ENCODE measurements around the gene FAM180B.

- TF ChIP-seq POLR2A (IDR thresholded peaks at IDR 0.05; ENCODE audit: borderline replicate concordance, extremely low read depth, insufficient read depth, insufficient read length) = peak; percentile 42
- TF ChIP-seq RAD21 (IDR thresholded peaks at IDR 0.05; ENCODE audit: low read depth) = no peak
- no peak for TF ChIP-seq CTCF (IDR thresholded peaks at IDR 0.05 in 2 of 3, conservative IDR thresholded peaks at IDR 0.05 in 1 of 3; ENCODE audit: borderline replicate concordance in 1 of 3, insufficient read depth in 1 of 3, low read depth in 2 of 3, low read length in 2 of 3)
- no peak for TF ChIP-seq CEBPB (IDR thresholded peaks at IDR 0.05; ENCODE audit: low read depth)
- TF ChIP-seq EZH2 (IDR thresholded peaks at IDR 0.05) = no peak
- TF ChIP-seq ZBTB33 (IDR thresholded peaks at IDR 0.05; ENCODE audit: extremely low read depth, insufficient replicate concordance, low read length) = peak; percentile 72
- peak; percentile 92 for TF ChIP-seq POLR2AphosphoS5 (IDR thresholded peaks at IDR 0.05; ENCODE audit: low read depth, low read length)
- TF ChIP-seq ZNF274 (IDR thresholded peaks at IDR 0.05; ENCODE audit: low read depth, low read length) = no peak
- peak; percentile 83 for TF ChIP-seq EGR1 (IDR thresholded peaks at IDR 0.05; ENCODE audit: low read depth)
- no peak for TF ChIP-seq JUND (IDR thresholded peaks at IDR 0.05)
- TF ChIP-seq EZH2phosphoT487 (IDR thresholded peaks at IDR 0.05; ENCODE audit: borderline replicate concordance) = no peak
Observed at GRCh38 chr11:47578524-47579494, 7.7 kb upstream of the FAM180B start, which contains the start of the genes KBTBD4 and NDUFS3.
